ENCODE data around the gene DAAM2.

- no peak for TF ChIP-seq CEBPB (tag; IDR thresholded peaks at IDR 0.05)
- no peak for TF ChIP-seq ASH1L (IDR thresholded peaks at IDR 0.05; ENCODE audit: borderline replicate concordance, low read depth, partially characterized antibody)
- TF ChIP-seq POLR2A (conservative IDR thresholded peaks at IDR 0.05), result no peak
- no peak for TF ChIP-seq CHD2 (IDR thresholded peaks at IDR 0.05; ENCODE audit: low read depth, low read length)
- no peak for TF ChIP-seq MAX (CRISPR knock-in tag; IDR thresholded peaks at IDR 0.05)
- TF ChIP-seq MYNN (IDR thresholded peaks at IDR 0.05), result no peak
- no peak for TF ChIP-seq MYNN (CRISPR knock-in tag; IDR thresholded peaks at IDR 0.05)
- TF ChIP-seq CTCF (IDR thresholded peaks at IDR 0.05 in 2 of 3, conservative IDR thresholded peaks at IDR 0.05 in 1 of 3; ENCODE audit: insufficient read depth in 2 of 3, low read depth in 1 of 3, low read length in 3 of 3), result no peak
- TF ChIP-seq L3MBTL2 (IDR thresholded peaks at IDR 0.05), result no peak
- no peak for TF ChIP-seq TBP (optimal IDR thresholded peaks at IDR 0.05; ENCODE audit: low read depth, low read length)
- TF ChIP-seq SMC3 (conservative IDR thresholded peaks at IDR 0.05; ENCODE audit: insufficient read depth, low read depth, low read length), result no peak
- TF ChIP-seq, protein P1, sequence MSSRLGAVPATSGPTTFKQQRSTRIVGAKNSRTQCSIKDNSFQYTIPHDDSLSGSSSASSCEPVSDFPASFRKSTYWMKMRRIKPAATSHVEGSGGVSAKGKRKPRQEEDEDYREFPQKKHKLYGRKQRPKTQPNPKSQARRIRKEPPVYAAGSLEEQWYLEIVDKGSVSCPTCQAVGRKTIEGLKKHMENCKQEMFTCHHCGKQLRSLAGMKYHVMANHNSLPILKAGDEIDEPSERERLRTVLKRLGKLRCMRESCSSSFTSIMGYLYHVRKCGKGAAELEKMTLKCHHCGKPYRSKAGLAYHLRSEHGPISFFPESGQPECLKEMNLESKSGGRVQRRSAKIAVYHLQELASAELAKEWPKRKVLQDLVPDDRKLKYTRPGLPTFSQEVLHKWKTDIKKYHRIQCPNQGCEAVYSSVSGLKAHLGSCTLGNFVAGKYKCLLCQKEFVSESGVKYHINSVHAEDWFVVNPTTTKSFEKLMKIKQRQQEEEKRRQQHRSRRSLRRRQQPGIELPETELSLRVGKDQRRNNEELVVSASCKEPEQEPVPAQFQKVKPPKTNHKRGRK (tag; IDR thresholded peaks at IDR 0.05), result no peak
- TF ChIP-seq, protein P2, sequence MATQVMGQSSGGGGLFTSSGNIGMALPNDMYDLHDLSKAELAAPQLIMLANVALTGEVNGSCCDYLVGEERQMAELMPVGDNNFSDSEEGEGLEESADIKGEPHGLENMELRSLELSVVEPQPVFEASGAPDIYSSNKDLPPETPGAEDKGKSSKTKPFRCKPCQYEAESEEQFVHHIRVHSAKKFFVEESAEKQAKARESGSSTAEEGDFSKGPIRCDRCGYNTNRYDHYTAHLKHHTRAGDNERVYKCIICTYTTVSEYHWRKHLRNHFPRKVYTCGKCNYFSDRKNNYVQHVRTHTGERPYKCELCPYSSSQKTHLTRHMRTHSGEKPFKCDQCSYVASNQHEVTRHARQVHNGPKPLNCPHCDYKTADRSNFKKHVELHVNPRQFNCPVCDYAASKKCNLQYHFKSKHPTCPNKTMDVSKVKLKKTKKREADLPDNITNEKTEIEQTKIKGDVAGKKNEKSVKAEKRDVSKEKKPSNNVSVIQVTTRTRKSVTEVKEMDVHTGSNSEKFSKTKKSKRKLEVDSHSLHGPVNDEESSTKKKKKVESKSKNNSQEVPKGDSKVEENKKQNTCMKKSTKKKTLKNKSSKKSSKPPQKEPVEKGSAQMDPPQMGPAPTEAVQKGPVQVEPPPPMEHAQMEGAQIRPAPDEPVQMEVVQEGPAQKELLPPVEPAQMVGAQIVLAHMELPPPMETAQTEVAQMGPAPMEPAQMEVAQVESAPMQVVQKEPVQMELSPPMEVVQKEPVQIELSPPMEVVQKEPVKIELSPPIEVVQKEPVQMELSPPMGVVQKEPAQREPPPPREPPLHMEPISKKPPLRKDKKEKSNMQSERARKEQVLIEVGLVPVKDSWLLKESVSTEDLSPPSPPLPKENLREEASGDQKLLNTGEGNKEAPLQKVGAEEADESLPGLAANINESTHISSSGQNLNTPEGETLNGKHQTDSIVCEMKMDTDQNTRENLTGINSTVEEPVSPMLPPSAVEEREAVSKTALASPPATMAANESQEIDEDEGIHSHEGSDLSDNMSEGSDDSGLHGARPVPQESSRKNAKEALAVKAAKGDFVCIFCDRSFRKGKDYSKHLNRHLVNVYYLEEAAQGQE (IDR thresholded peaks at IDR 0.05; ENCODE audit: borderline replicate concordance), result no peak
- TF ChIP-seq, protein P2 (CRISPR knock-in tag; IDR thresholded peaks at IDR 0.05; ENCODE audit: low read depth), result no peak
- no peak for TF ChIP-seq AFF1 (IDR thresholded peaks at IDR 0.05; ENCODE audit: low read depth in 1 of 2, partially characterized antibody in 2 of 2)
- TF ChIP-seq MTA2 (IDR thresholded peaks at IDR 0.05; ENCODE audit: low read depth), result no peak
These were observed 94.7 kb downstream of the DAAM2 start for GRCh38 chr6:39886871-39887270.
